Vagina (tissue), 2 donors: Measurements from ENCODE around the gene BST1. TPM values are rescaled to one million over a fixed set of nuclear protein-coding genes. Genes with fewer than 3 reads are reported as not detected.

Experiments
- DNase-seq, 2 donors: peaks; one replicate each; pipeline ENCODE4 v3.0.0-alpha.2; 2017; ENCODE audit errors: extremely low spot score in 2 of 2
- H3K27ac ChIP-seq: fragments of 200-600 bp; sonication (generic); one replicate; pipeline ENCODE4 v1.5.1; 2019
- H3K27me3 ChIP-seq: fragments of 200-600 bp; sonication (generic); one replicate; pipeline ENCODE4 v1.5.1; 2019
- H3K36me3 ChIP-seq, 2 donors: fragments of 200-600 bp; sonication (generic); one replicate each; pipeline ENCODE4 v1.5.1; 2017 to 2019
- H3K4me1 ChIP-seq: fragments of 200-600 bp; sonication (generic); one replicate; pipeline ENCODE4 v1.5.1; 2019
- H3K4me3 ChIP-seq, 2 donors: fragments of 200-600 bp; sonication (generic); 1 replicate in 1 of 2; 2 replicates in 1 of 2; pipeline ENCODE4 v1.5.1; 2016 to 2019
- H3K9me3 ChIP-seq: fragments of 200-600 bp; sonication (generic); one replicate; pipeline ENCODE4 v1.5.1; 2019
- CTCF ChIP-seq, 3 experiments: fragments of 450-650 bp in 2 of 3; fragments of 200-600 bp in 1 of 3; sonication (generic) in 1 of 3; IDR thresholded peaks; one replicate each; pipeline ENCODE4 v1.5.1; 2017 to 2019; ENCODE audit warnings: antibody characterized with exemption in 3 of 3, mild to moderate bottlenecking in 2 of 3, moderate library complexity in 2 of 3
- POLR2A ChIP-seq, 2 donors: fragments of 450-650 bp; IDR thresholded peaks; one replicate each; pipeline ENCODE4 v1.6.1; 2017; ENCODE audit warnings: antibody characterized with exemption in 2 of 2, mild to moderate bottlenecking in 2 of 2, moderate library complexity in 2 of 2
- POLR2AphosphoS5 ChIP-seq, 2 donors: sonication (generic); formaldehyde crosslinking; IDR thresholded peaks; one replicate each; pipeline ENCODE4 v1.9.0; 2017; ENCODE audit warnings: antibody characterized with exemption in 2 of 2, mild to moderate bottlenecking in 2 of 2, low read depth in 1 of 2; ENCODE audit not compliant: insufficient read depth in 1 of 2
- intact Hi-C: fragments of 100-400 bp; cut with DNase I; formaldehyde crosslinking; loops from one replicate; pipeline ENCODE4 v1.15.1; 2023
- total RNA-seq: library from RNA; depleted of rRNA; stranded (reverse); fragments of >200 nt; gene quantifications from one replicate; pipeline ENCODE4 v1.2.3, GENCODE V29; 2016

BST1 gene
- total RNA-seq, 1 donor from 2014 or later, result 5.2 TPM

- intact Hi-C loops, result no loop called here
- H3K27me3 ChIP-seq, result no peaks in the 10 kb centered on the region
- H3K27ac ChIP-seq, result no peak overlapping the region
- no peak for DNase-seq
- no peaks in the 10 kb centered on the region for H3K36me3 ChIP-seq
- H3K4me3 ChIP-seq, result no peak overlapping the region
- no peaks in the 10 kb centered on the region for H3K9me3 ChIP-seq
- no peak for TF ChIP-seq POLR2AphosphoS5 (IDR thresholded peaks at IDR 0.05; ENCODE audit: insufficient read depth in 1 of 2, low read depth in 1 of 2)
- H3K4me1 ChIP-seq, result no peaks in the 10 kb centered on the region
These were observed 43.2 kb downstream of the BST1 start for GRCh38 chr4:15746110-15746509.

- intact Hi-C loops, result no loop called here
- TF ChIP-seq POLR2A (IDR thresholded peaks at IDR 0.05) (no peak), POLR2AphosphoS5 (IDR thresholded peaks at IDR 0.05; ENCODE audit: insufficient read depth in 1 of 2, low read depth in 1 of 2) (no peak), CTCF (IDR thresholded peaks at IDR 0.05) (no peak)
These were observed 46.1 kb downstream of the BST1 start for GRCh38 chr4:15749001-15749400.

GRCh38 chr4:15751153-15751552 is 48.3 kb downstream of the BST1 start:
- DNase-seq, result no peak
- Histone ChIP-seq H3K27ac (no peak overlapping the region), H3K4me3 (no peak overlapping the region), H3K27me3 (no peaks in the 10 kb centered on the region), H3K36me3 (no peaks in the 10 kb centered on the region), H3K9me3 (no peaks in the 10 kb centered on the region), H3K4me1 (no peaks in the 10 kb centered on the region)
- intact Hi-C loops, result no loop called here
- TF ChIP-seq POLR2AphosphoS5 (IDR thresholded peaks at IDR 0.05; ENCODE audit: insufficient read depth in 1 of 2, low read depth in 1 of 2) (no peak), POLR2A (IDR thresholded peaks at IDR 0.05) (no peak)

More at GRCh38 chr4:15749001-15749400, 46.1 kb downstream of the BST1 start:
- Histone ChIP-seq H3K4me3 (no peak overlapping the region), H3K27ac (no peak overlapping the region), H3K9me3 (no peaks in the 10 kb centered on the region), H3K27me3 (no peaks in the 10 kb centered on the region), H3K36me3 (no peaks in the 10 kb centered on the region), H3K4me1 (no peaks in the 10 kb centered on the region)
- no peak for DNase-seq

GRCh38 chr4:15753081-15753480 is 50.2 kb downstream of the BST1 start:
- intact Hi-C loops, result no loop called here

GRCh38 chr4:15753786-15754185 is 50.9 kb downstream of the BST1 start:
- Histone ChIP-seq H3K4me3 (no peak overlapping the region), H3K36me3 (no peaks in the 10 kb centered on the region), H3K27me3 (no peaks in the 10 kb centered on the region), H3K9me3 (no peaks in the 10 kb centered on the region), H3K4me1 (no peaks in the 10 kb centered on the region), H3K27ac (no peak overlapping the region)
- intact Hi-C loops, result no loop called here
- TF ChIP-seq POLR2AphosphoS5 (IDR thresholded peaks at IDR 0.05; ENCODE audit: insufficient read depth in 1 of 2, low read depth in 1 of 2), result no peak
- TF ChIP-seq POLR2A (IDR thresholded peaks at IDR 0.05), result no peak
- DNase-seq, result no peak

More at GRCh38 chr4:15753081-15753480, 50.2 kb downstream of the BST1 start:
- Histone ChIP-seq H3K36me3 (no peaks in the 10 kb centered on the region), H3K27ac (no peak overlapping the region), H3K4me3 (no peak overlapping the region), H3K27me3 (no peaks in the 10 kb centered on the region), H3K9me3 (no peaks in the 10 kb centered on the region), H3K4me1 (no peaks in the 10 kb centered on the region)
- TF ChIP-seq CTCF (IDR thresholded peaks at IDR 0.05) (no peak), POLR2A (IDR thresholded peaks at IDR 0.05) (no peak), POLR2AphosphoS5 (IDR thresholded peaks at IDR 0.05; ENCODE audit: insufficient read depth in 1 of 2, low read depth in 1 of 2) (no peak)
- no peak for DNase-seq

GRCh38 chr4:15754323-15754722 is 51.5 kb downstream of the BST1 start:
- intact Hi-C loops, result no loop called here
- no peaks in the 10 kb centered on the region for H3K36me3 ChIP-seq
- no peak overlapping the region for H3K4me3 ChIP-seq
- no peaks in the 10 kb centered on the region for H3K4me1 ChIP-seq
- H3K27ac ChIP-seq, result no peak overlapping the region
- H3K9me3 ChIP-seq, result no peaks in the 10 kb centered on the region
- no peaks in the 10 kb centered on the region for H3K27me3 ChIP-seq
- TF ChIP-seq CTCF (IDR thresholded peaks at IDR 0.05) (no peak), POLR2AphosphoS5 (IDR thresholded peaks at IDR 0.05; ENCODE audit: insufficient read depth in 1 of 2, low read depth in 1 of 2) (no peak), POLR2A (IDR thresholded peaks at IDR 0.05) (no peak)
- DNase-seq, result no peak
